ENCODE measurements around the gene FCGR3B. TPM values are rescaled to one million over a fixed set of nuclear protein-coding genes. Genes with fewer than 3 reads are reported as not detected.
"Not testable (repeated sequence)": the region's sequence is repeated elsewhere in the genome, so short reads cannot be mapped to it uniquely, and the experiment has no call there.

FCGR3B gene
- polyA plus RNA-seq, 3 donors = 0.53 to 7.5 (median 1.3) TPM

- H3K36me3 Mint-ChIP-seq; H3K4me1 ChIP-seq (ENCODE audit: control insufficient read depth in 1 of 2, insufficient read depth in 2 of 2, low read length in 2 of 2); H3K36me3 ChIP-seq (replicated peaks in 1 of 2; ENCODE audit: control insufficient read depth in 1 of 2, insufficient read depth in 2 of 2, low read length in 2 of 2); H4K20me1 ChIP-seq (ENCODE audit: insufficient read depth, low read length); H2AFZ ChIP-seq (ENCODE audit: insufficient read depth, low read depth, low read length, poor library complexity, severe bottlenecking); H3K9me3 ChIP-seq (replicated peaks in 1 of 2; ENCODE audit: control insufficient read depth in 1 of 2, insufficient read depth in 1 of 2, low read length in 2 of 2); H3K79me2 ChIP-seq (ENCODE audit: insufficient read depth, low read length); H3K9ac ChIP-seq (ENCODE audit: insufficient read depth, low read length, poor library complexity, severe bottlenecking); H3K4me3 ChIP-seq (replicated peaks in 1 of 3; ENCODE audit: low read depth in 2 of 3, low read length in 3 of 3); DNase-seq; H3K4me2 ChIP-seq (replicated peaks; ENCODE audit: extremely low read depth, low read length, poor library complexity, severe bottlenecking); H3K27ac ChIP-seq (ENCODE audit: low read depth in 1 of 2, low read length in 2 of 2); H3K9me3 Mint-ChIP-seq: not testable (repeated sequence)
- H3K27ac Mint-ChIP-seq = peak overlapping the region in 6 of 7 donors; percentile 35 to 87 (median 63)
- H3K4me3 Mint-ChIP-seq = peak overlapping the region in 1 of 2 donors; percentile 35
- H3K4me1 Mint-ChIP-seq = peaks cover 16% of the 10 kb centered on the region
- no CpG with 5 or more reads among the region's 6 CpGs for WGBS (ENCODE audit: insufficient coverage)
- H3K27me3 Mint-ChIP-seq (ENCODE audit: low read depth in 3 of 3) = peaks cover 18 to 34% (median 23%) of the 10 kb centered on the region in 3 donors
- intact Hi-C loops (cut with micrococcal nuclease) = loop anchor here in 1 of 2 donors (10.0 kb wide), 1 partner anchor 89 kb away; no protein-coding TSS in a partner anchor
- H3K27me3 ChIP-seq (ENCODE audit: control insufficient read depth in 2 of 2, insufficient read depth in 2 of 2, low read length in 2 of 2) = peaks cover 5 to 13% of the 10 kb centered on the region in 2 donors
Observed at GRCh38 chr1:161653971-161654370, 23.0 kb upstream of the FCGR3B start.

DNA sequence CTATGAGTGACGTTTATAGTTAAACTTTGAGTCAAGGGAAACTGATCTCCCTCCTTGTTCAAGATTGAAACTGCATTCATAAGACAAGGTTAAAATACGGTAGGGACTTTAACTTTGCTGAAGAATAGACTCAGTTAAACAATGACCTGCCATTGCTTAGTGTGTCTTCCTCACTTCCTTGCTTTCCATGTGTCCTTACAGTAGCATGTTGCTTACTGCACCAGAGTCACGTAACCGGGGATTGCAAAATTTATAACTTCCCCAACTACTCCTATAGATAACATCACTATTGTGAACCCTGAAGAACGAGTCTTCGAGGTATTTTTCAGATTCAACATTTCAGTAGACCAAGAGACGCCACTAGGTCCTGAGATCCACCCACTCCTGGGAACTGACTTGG is 22.6 kb upstream of the FCGR3B start:
- no CpG with 5 or more reads among the region's 7 CpGs for WGBS (ENCODE audit: insufficient coverage)
- H3K36me3 ChIP-seq (replicated peaks in 1 of 2; ENCODE audit: control insufficient read depth in 1 of 2, insufficient read depth in 2 of 2, low read length in 2 of 2); H3K4me1 ChIP-seq (ENCODE audit: control insufficient read depth in 1 of 2, insufficient read depth in 2 of 2, low read length in 2 of 2); H3K4me3 Mint-ChIP-seq; H3K9me3 Mint-ChIP-seq; H3K9me3 ChIP-seq (replicated peaks in 1 of 2; ENCODE audit: control insufficient read depth in 1 of 2, insufficient read depth in 1 of 2, low read length in 2 of 2); H2AFZ ChIP-seq (ENCODE audit: insufficient read depth, low read depth, low read length, poor library complexity, severe bottlenecking); H4K20me1 ChIP-seq (ENCODE audit: insufficient read depth, low read length); H3K27ac Mint-ChIP-seq; H3K79me2 ChIP-seq (ENCODE audit: insufficient read depth, low read length); H3K4me2 ChIP-seq (replicated peaks; ENCODE audit: extremely low read depth, low read length, poor library complexity, severe bottlenecking); H3K9ac ChIP-seq (ENCODE audit: insufficient read depth, low read length, poor library complexity, severe bottlenecking); H3K4me3 ChIP-seq (replicated peaks in 1 of 3; ENCODE audit: low read depth in 2 of 3, low read length in 3 of 3); H3K36me3 Mint-ChIP-seq; H3K27ac ChIP-seq (ENCODE audit: low read depth in 1 of 2, low read length in 2 of 2); DNase-seq: not testable (repeated sequence)
- intact Hi-C loops (cut with micrococcal nuclease) = loop anchor here in 1 of 2 donors (10.0 kb wide), 1 partner anchor 89 kb away; no protein-coding TSS in a partner anchor
- H3K27me3 ChIP-seq (ENCODE audit: control insufficient read depth in 2 of 2, insufficient read depth in 2 of 2, low read length in 2 of 2) = peaks cover 5 to 16% of the 10 kb centered on the region in 2 donors
- H3K4me1 Mint-ChIP-seq = peaks cover 16% of the 10 kb centered on the region
- H3K27me3 Mint-ChIP-seq (ENCODE audit: low read depth in 3 of 3) = peaks cover 18 to 35% (median 23%) of the 10 kb centered on the region in 3 donors

Data from CD14-positive monocyte (primary cell).